Measurements from ENCODE around the gene ZC3H6.

GRCh38 chr2:112229348-112229747 is 46.0 kb upstream of the ZC3H6 start:
- TF ChIP-seq POLR2A (IDR thresholded peaks at IDR 0.05; ENCODE audit: low read length), result no peak
- no peak for TF ChIP-seq REST (IDR thresholded peaks at IDR 0.05)
- TF ChIP-seq ESRRA (IDR thresholded peaks at IDR 0.05; ENCODE audit: borderline replicate concordance, low read length), result no peak

All from A549 (cell line).